Caco-2 (cell line): ENCODE measurements around the gene RASSF7. TPM values are rescaled to one million over a fixed set of nuclear protein-coding genes. Genes with fewer than 3 reads are reported as not detected.
A peak's percentile ranks its signal among the peaks of the same experiment; 100 is the strongest.

Experiments used
- BruUV-seq: library from RNA; stranded (reverse); fragments of 400-500 nt; replicated peaks from 2 replicates; lab custom pipeline; 2021; lab: Mats Ljungman, UMichigan
- CTCF ChIA-PET: fragments of 300-600 bp; sonication (Branson Sonifier 250); formaldehyde crosslinking; loops from one replicate; lab custom pipeline; 2022; ENCODE audit warnings: antibody characterized with exemption; lab: Charles Lee
- POLR2A ChIA-PET: fragments of 300-600 bp; sonication (Branson Sonifier 250); formaldehyde crosslinking; loops from one replicate; lab custom pipeline; 2022; ENCODE audit warnings: antibody characterized with exemption; lab: Charles Lee
- DNase-seq, 2 experiments: peaks; one replicate each; pipeline versions ENCODE4 v3.0.0 to v3.0.0-alpha.2; 2020 to 2022
- H3K27me3 ChIP-seq: replicated peaks from 2 replicates; pipeline ENCODE4 v1.6.0; 2011; ENCODE audit warnings: low read length; ENCODE audit not compliant: control insufficient read depth, insufficient read depth
- H3K36me3 ChIP-seq: 2 replicates; pipeline ENCODE4 v1.5.1; 2011; ENCODE audit warnings: low read length; ENCODE audit not compliant: control insufficient read depth, insufficient read depth
- H3K4me1 ChIP-seq: fragments of 250-450 bp; sonication (Bioruptor Pico); 2 replicates; pipeline ENCODE4 v1.5.1; 2020; ENCODE audit warnings: mild to moderate bottlenecking
- H3K4me3 ChIP-seq: 2 replicates; pipeline ENCODE4 v1.5.1; 2011; ENCODE audit warnings: low read depth, mild to moderate bottlenecking, control low read depth, low read length
- H3K9me3 ChIP-seq: fragments of 250-450 bp; sonication (Bioruptor Pico); 2 replicates; pipeline ENCODE4 v1.5.1; 2020; ENCODE audit warnings: mild to moderate bottlenecking, moderate library complexity
- H3K27ac Mint-ChIP-seq: one replicate; pipeline ENCODE4 v1.8.0; 2022; ENCODE audit warnings: mixed read lengths; ENCODE audit not compliant: unreplicated experiment
- H3K27me3 Mint-ChIP-seq: one replicate; pipeline ENCODE4 v1.8.0; 2022; ENCODE audit warnings: mixed read lengths; ENCODE audit not compliant: insufficient read depth, unreplicated experiment
- H3K36me3 Mint-ChIP-seq: one replicate; pipeline ENCODE4 v1.8.0; 2022; ENCODE audit warnings: mild to moderate bottlenecking, mixed read lengths; ENCODE audit not compliant: insufficient read depth, unreplicated experiment
- H3K4me1 Mint-ChIP-seq: one replicate; pipeline ENCODE4 v1.8.0; 2022; ENCODE audit warnings: low read depth, mixed read lengths; ENCODE audit not compliant: unreplicated experiment
- H3K4me3 Mint-ChIP-seq: one replicate; pipeline ENCODE4 v1.8.0; 2022; ENCODE audit warnings: mild to moderate bottlenecking, moderate library complexity, mixed read lengths; ENCODE audit not compliant: unreplicated experiment
- H3K9me3 Mint-ChIP-seq: one replicate; pipeline ENCODE4 v1.8.0; 2022; ENCODE audit warnings: mixed read lengths; ENCODE audit not compliant: unreplicated experiment
- intact Hi-C: fragments of 100-400 bp; cut with micrococcal nuclease; formaldehyde crosslinking; loops from one replicate; pipeline ENCODE4 v1.10.0; 2022; ENCODE audit not compliant: unreplicated experiment
- total RNA-seq: library from RNA; stranded (reverse); gene quantifications from 2 replicates; pipeline ENCODE4 v1.2.3, GENCODE V29; 2022
- TF ChIP-seq, protein P1 (sequence below), 2 experiments: fragments of 200-600 bp in 1 of 2; IDR thresholded peaks; 1 replicate in 1 of 2; 2 replicates in 1 of 2; pipeline versions ENCODE4 v1.5.1 to v1.8.0; 2011 to 2022; ENCODE audit warnings: antibody characterized with exemption in 1 of 2, control low read depth in 1 of 2, inconsistent platforms in 1 of 2, low read depth in 1 of 2, low read length in 1 of 2, mild to moderate bottlenecking in 1 of 2, moderate library complexity in 1 of 2; ENCODE audit not compliant: insufficient read depth in 1 of 2, severe bottlenecking in 1 of 2, unreplicated experiment in 1 of 2

Gene RASSF7
- total RNA-seq, 1 experiment from 2014 or later = 65.5 TPM

- H3K4me3 Mint-ChIP-seq = no peak overlapping the region
- Histone ChIP-seq H3K4me3 (no peak overlapping the region), H3K9me3 (no peaks in the 10 kb centered on the region), H3K27me3 (no peaks in the 10 kb centered on the region), H3K36me3 (peaks cover 4% of the 10 kb centered on the region), H3K4me1 (no peaks in the 10 kb centered on the region)
- H3K4me1 Mint-ChIP-seq = no peaks in the 10 kb centered on the region
- no peak overlapping the region for H3K27ac Mint-ChIP-seq
- POLR2A ChIA-PET = no interaction called here
- peak in 1 of 2 experiments; percentile 28 for DNase-seq
- intact Hi-C loops = no loop called here
- H3K27me3 Mint-ChIP-seq = no peaks in the 10 kb centered on the region
- TF ChIP-seq, protein P1, sequence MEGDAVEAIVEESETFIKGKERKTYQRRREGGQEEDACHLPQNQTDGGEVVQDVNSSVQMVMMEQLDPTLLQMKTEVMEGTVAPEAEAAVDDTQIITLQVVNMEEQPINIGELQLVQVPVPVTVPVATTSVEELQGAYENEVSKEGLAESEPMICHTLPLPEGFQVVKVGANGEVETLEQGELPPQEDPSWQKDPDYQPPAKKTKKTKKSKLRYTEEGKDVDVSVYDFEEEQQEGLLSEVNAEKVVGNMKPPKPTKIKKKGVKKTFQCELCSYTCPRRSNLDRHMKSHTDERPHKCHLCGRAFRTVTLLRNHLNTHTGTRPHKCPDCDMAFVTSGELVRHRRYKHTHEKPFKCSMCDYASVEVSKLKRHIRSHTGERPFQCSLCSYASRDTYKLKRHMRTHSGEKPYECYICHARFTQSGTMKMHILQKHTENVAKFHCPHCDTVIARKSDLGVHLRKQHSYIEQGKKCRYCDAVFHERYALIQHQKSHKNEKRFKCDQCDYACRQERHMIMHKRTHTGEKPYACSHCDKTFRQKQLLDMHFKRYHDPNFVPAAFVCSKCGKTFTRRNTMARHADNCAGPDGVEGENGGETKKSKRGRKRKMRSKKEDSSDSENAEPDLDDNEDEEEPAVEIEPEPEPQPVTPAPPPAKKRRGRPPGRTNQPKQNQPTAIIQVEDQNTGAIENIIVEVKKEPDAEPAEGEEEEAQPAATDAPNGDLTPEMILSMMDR (IDR thresholded peaks at IDR 0.05; ENCODE audit: insufficient read depth in 1 of 2, low read depth in 1 of 2, low read length in 1 of 2, severe bottlenecking in 1 of 2, unreplicated experiment in 1 of 2) = no peak
- peaks cover 91% of the 10 kb centered on the region for H3K36me3 Mint-ChIP-seq
- CTCF ChIA-PET = no interaction called here
- BruUV-seq = no TSS peak
- H3K9me3 Mint-ChIP-seq = no peaks in the 10 kb centered on the region
Measured at GRCh38 chr11:598005-598680, 37.4 kb downstream of the RASSF7 start.

- intact Hi-C loops = no loop called here
- no peak overlapping the region for H3K4me3 ChIP-seq
- no TSS peak for BruUV-seq
- H3K27ac Mint-ChIP-seq = no peak overlapping the region
- POLR2A ChIA-PET = no interaction called here
- H3K36me3 Mint-ChIP-seq = peaks cover 93% of the 10 kb centered on the region
- CTCF ChIA-PET = no interaction called here
- no peaks in the 10 kb centered on the region for H3K4me1 Mint-ChIP-seq
- TF ChIP-seq, protein P1 (IDR thresholded peaks at IDR 0.05; ENCODE audit: insufficient read depth in 1 of 2, low read depth in 1 of 2, low read length in 1 of 2, severe bottlenecking in 1 of 2, unreplicated experiment in 1 of 2) = no peak
- DNase-seq = no peak
- H3K4me3 Mint-ChIP-seq = no peak overlapping the region
- H3K9me3 ChIP-seq = no peaks in the 10 kb centered on the region
- H3K27me3 ChIP-seq = no peaks in the 10 kb centered on the region
- no peaks in the 10 kb centered on the region for H3K4me1 ChIP-seq
- no peaks in the 10 kb centered on the region for H3K27me3 Mint-ChIP-seq
- H3K9me3 Mint-ChIP-seq = no peaks in the 10 kb centered on the region
- H3K36me3 ChIP-seq = peaks cover 9% of the 10 kb centered on the region
Measured at GRCh38 chr11:601573-602245, 40.9 kb downstream of the RASSF7 start.

- H3K4me1 ChIP-seq = no peaks in the 10 kb centered on the region
- ChIA-PET CTCF (interaction anchor here (0.7 kb wide), 1 partner anchor 49 kb away, joined by 4 read pairs; no protein-coding TSS in a partner anchor), POLR2A (no interaction called here)
- H3K27me3 Mint-ChIP-seq = no peaks in the 10 kb centered on the region
- DNase-seq = no peak
- no peak overlapping the region for H3K27ac Mint-ChIP-seq
- H3K4me3 Mint-ChIP-seq = no peak overlapping the region
- peaks cover 10% of the 10 kb centered on the region for H3K36me3 ChIP-seq
- TF ChIP-seq, protein P1 (IDR thresholded peaks at IDR 0.05; ENCODE audit: insufficient read depth in 1 of 2, low read depth in 1 of 2, low read length in 1 of 2, severe bottlenecking in 1 of 2, unreplicated experiment in 1 of 2) = no peak
- H3K9me3 Mint-ChIP-seq = no peaks in the 10 kb centered on the region
- no peaks in the 10 kb centered on the region for H3K9me3 ChIP-seq
- intact Hi-C loops = no loop called here
- no TSS peak for BruUV-seq
- peaks cover 92% of the 10 kb centered on the region for H3K36me3 Mint-ChIP-seq
- no peaks in the 10 kb centered on the region for H3K27me3 ChIP-seq
- no peaks in the 10 kb centered on the region for H3K4me1 Mint-ChIP-seq
- no peak overlapping the region for H3K4me3 ChIP-seq
Measured at GRCh38 chr11:603154-603553, 42.4 kb downstream of the RASSF7 start.
